Measurements from ENCODE around the gene AHRR.

DNA sequence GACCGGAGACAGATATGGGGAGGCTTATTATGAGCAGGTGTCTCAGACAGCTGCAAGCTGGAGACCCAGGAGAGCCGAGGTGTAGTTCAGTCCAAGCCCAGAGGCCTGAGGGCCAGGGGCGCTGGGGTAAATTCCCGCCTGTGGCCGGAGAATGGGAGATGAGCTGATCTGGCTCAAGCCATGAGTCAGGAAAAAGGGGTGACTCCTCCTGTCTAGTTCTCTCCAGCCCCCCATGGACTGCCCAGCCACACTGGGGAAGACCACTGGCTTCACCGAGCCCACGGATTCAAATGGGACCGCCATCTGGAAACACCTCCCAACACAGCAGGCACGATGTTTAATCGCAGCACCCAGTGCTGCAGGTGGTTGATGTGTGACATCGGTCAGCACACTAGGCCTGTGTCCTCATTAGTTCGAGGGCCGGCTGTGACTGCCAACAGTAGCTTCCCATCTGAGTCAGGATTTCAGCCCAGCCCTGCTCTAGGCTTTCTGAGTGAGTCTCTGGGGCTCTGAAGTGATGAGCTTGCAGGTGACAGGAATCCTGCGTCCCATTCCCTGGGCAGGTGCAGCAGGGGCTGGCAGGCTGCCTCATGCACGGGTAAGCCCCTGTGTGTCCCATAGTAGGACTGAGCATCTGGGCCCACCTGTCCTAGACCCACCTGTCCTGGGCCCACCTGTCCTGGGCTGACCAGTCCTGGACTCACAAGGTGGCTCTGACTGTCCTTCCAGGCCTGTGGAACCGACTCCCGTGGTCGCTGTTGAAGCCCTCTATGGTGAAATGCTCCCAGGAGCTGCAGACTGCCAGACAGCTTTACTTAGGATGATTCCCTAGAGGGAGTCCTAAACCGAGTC is 49.7 kb downstream of the AHRR start:
- TF ChIP-seq, protein P1, sequence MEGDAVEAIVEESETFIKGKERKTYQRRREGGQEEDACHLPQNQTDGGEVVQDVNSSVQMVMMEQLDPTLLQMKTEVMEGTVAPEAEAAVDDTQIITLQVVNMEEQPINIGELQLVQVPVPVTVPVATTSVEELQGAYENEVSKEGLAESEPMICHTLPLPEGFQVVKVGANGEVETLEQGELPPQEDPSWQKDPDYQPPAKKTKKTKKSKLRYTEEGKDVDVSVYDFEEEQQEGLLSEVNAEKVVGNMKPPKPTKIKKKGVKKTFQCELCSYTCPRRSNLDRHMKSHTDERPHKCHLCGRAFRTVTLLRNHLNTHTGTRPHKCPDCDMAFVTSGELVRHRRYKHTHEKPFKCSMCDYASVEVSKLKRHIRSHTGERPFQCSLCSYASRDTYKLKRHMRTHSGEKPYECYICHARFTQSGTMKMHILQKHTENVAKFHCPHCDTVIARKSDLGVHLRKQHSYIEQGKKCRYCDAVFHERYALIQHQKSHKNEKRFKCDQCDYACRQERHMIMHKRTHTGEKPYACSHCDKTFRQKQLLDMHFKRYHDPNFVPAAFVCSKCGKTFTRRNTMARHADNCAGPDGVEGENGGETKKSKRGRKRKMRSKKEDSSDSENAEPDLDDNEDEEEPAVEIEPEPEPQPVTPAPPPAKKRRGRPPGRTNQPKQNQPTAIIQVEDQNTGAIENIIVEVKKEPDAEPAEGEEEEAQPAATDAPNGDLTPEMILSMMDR (IDR thresholded peaks at IDR 0.05), result no peak
- TF ChIP-seq POLR2A (IDR thresholded peaks at IDR 0.05), result no peak
